NCI-H187 (cell line): Measurements from ENCODE around the gene PLXNB2.
"Not testable (repeated sequence)": the region's sequence is repeated elsewhere in the genome, so short reads cannot be mapped to it uniquely, and the experiment has no call there.

Source experiments
- DNase-seq, 2 experiments: peaks; one replicate each; lab custom pipeline; 2025; lab: John Stamatoyannopoulos, UW

The PLXNB2 gene, protein sequence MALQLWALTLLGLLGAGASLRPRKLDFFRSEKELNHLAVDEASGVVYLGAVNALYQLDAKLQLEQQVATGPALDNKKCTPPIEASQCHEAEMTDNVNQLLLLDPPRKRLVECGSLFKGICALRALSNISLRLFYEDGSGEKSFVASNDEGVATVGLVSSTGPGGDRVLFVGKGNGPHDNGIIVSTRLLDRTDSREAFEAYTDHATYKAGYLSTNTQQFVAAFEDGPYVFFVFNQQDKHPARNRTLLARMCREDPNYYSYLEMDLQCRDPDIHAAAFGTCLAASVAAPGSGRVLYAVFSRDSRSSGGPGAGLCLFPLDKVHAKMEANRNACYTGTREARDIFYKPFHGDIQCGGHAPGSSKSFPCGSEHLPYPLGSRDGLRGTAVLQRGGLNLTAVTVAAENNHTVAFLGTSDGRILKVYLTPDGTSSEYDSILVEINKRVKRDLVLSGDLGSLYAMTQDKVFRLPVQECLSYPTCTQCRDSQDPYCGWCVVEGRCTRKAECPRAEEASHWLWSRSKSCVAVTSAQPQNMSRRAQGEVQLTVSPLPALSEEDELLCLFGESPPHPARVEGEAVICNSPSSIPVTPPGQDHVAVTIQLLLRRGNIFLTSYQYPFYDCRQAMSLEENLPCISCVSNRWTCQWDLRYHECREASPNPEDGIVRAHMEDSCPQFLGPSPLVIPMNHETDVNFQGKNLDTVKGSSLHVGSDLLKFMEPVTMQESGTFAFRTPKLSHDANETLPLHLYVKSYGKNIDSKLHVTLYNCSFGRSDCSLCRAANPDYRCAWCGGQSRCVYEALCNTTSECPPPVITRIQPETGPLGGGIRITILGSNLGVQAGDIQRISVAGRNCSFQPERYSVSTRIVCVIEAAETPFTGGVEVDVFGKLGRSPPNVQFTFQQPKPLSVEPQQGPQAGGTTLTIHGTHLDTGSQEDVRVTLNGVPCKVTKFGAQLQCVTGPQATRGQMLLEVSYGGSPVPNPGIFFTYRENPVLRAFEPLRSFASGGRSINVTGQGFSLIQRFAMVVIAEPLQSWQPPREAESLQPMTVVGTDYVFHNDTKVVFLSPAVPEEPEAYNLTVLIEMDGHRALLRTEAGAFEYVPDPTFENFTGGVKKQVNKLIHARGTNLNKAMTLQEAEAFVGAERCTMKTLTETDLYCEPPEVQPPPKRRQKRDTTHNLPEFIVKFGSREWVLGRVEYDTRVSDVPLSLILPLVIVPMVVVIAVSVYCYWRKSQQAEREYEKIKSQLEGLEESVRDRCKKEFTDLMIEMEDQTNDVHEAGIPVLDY (N-terminal part only)

DNA sequence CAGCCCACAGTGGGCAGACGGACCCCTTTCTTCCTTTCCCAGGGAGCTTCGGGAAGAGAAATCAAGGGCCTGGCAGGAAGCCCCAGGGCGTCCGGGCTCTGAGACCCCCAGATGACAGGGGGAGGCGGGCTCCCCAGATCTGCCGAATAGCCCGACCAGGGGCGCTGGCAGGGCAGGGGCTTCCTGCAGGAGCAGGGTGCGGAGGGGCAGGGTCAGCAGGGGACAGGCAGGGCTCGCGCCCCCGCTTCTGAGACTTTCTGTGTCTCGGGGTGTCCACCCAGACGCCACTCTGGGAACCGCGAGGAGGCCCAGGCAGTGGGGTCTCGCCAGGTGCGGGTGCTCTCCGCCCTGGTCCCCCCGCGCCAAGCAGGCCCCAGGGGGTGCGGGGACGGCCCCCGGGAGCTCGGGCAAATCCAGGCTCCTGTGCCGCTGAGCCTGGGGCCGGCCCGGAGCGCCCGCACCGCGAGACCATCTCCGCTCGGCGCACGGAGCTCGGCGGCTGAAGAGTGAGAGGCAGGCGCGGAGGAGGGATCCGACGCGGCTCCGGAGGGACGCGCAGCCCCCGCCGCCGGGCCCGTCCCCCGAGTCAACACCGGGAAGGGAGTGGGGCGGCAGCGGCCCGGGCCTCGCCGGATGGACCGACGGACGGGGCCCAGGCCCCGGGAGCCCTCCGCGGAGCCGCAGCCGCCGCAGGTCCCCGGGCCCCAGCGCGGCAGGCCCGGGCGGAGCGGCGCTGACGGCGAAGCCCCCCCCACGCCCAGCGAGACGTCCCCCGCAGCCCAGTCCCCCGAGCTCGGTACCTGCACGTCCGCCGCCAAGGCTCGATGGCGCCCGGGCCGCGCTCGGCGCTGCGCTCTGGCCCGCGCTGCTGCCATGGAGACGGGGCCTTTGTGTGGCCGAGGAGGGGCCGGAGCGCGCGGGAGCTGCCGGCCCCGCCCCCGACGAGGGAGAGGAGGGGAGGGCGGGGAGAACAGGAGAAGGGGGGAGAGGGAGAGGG is at the start of gene PLXNB2:
Gene PLXNB2, minus strand, starts transcription at position 894 of the 997 bp plus-strand sequence. CDS start 17,062 bp downstream, outside the sequence.
- DNase-seq, result peak; percentile 8 to 26

DNA sequence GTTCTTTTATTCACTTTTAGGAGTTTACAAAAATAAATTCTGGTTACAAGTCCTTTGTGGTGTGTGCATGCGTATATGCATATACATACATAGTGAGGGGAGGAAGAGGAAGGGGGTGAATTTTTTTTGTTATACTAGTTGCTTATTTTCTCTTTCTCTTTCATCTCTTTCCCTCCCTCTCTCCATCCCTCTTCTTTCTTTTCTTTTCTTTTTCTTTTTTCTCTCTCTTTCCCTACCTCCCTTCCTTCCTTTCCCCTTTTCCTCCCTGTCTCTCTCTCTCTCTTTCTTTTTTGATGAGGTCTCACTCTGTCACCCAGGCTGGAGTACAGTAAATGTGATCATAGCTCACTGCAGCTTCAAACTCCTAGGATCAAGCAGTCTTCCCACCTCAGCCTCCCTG is 49.8 kb upstream of the PLXNB2 start:
- no peak for DNase-seq

DNA sequence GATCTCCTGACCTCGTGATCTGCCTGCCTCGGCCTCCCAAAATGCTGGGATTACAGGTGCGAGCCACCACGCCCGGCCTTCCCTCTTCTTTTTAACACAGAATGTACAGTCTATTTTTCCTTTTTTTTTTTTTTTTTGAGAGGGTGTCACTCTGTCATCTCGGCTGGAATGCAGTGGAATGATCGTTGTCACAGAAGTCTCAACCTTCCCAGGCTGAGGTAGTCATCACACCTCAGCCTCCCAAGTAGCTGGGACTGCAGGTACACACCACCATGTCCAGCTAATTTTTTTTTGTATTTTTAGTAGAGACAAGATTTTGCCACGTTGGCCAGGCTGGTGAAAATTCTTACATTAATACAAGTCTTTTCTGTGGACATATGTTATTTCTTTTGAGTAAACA is 48.7 kb upstream of the PLXNB2 start:
- DNase-seq, result no peak

DNA sequence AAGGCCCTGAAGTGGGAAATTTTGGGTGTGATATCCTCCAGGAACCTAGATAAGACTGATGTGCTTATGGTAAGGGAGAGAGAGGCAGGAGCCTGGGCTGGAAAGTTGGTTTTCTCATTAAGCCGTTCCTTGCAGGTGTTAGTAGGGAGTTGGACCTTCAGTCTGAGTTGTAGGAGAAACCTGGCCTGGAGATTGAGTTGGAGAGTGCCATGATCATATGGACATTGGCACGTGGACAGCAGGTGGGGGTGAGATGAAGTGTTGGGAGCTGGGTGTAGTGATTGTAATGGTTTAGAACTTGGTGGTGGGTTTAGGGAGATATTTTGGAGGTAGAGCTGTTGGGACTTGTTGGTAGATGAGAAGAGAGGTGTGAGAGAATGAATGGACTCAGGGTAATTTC is 40.6 kb upstream of the PLXNB2 start:
- no peak for DNase-seq

DNA sequence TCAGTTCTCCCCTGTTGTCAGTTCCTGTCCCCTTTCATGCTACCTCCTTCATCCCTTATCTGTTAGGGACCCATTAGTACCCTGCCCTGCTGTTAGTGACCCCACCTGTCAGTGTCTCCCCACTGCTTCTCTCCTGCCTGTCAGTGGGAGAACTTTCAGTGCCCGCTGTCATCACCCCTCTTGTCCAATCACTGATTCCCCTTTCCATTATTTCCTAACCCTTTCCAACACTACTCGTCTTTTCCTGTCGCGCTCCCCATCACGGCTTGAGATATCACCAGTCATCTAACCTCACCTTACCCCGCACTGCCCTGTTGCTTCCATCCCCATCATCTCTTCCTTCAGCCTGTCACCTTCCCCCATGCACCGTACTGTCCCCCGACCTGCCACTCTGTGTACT is 39.7 kb upstream of the PLXNB2 start:
- no peak for DNase-seq

DNA sequence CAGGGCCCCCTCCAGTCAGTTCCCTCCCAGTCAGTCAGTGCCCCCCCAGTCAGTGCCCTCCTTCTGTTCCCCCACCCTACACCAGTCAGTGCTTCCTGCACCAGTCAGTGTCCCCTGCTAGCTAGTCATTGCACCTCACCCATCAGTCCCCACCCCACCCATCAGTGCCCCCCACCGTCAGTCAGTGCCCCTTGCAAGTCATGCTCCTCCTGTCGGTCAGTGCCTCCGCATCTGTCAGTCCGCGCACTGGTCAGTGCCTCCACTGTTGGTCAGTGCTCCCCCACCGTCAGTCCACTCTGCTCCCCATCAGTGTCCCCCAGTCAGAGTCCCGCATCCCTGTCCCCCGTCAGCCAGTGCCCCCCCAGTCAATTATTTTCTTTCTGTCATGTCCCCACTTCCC is 39.0 kb upstream of the PLXNB2 start:
- no peak for DNase-seq

DNA sequence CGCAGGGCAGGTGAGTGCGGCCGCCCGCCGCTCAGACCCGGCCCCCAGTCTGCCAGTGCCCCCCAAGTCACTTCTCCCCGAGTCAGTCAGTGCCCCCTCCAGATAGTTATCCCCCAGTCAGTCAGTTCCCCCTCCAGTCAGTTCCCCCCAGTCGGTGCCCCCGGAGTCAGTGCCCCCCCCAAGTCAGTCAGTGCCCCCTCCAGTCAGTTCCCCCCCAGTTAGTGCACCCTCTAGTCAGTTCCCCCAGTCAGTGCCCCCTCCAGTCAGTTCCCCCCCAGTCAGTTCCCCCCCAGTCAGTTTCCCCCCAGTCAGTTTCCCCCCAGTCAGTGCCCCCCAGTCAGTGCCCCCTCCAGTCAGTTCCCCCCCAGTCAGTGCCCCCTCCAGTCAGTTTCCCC is 36.1 kb upstream of the PLXNB2 start:
- no peak for DNase-seq

DNA sequence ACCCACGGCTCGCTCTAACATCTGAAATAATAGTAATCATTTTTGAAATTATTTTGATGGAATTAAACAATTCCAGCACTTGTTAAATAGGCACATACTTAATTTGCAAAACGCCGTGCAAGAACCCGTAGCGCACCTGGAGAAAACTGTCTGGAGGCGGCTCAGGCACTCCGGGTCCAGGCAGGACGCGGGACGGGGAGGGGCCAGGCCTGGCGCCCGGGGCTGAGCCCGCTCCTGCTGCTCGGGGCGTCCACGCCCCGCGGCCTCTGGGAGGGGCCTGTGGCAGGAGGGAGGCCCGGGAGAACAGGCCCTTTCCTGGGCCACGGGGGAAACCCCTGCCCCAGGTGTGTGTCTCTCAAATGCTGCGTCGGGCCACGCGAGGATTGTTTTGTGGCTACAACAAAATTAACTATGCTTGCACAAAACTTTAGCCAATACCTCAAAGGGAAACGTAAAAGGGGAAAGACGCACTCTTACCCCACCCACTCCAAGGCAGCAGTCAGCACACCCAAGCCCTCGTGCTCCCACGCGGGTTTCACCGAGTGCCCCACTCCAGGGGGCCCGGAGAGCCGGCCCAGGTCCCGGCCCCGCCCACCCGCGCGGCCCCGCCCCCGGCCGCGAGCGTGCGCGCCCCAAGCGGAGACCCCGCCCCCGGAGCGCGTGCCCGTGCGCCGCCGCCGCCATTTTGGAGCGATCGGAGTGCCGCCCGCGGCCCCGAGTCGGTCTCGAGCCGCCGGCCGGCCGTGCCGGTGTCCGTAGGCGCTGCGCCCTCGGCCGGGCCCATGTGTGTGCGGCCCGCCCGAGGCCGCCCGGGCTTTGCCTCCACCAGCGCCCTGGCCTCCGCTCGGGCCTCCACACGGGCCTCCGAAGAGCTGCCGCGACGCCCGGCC is 35.5 kb upstream of the PLXNB2 start, which contains the start of gene PPP6R2:
Gene PPP6R2, plus strand, starts transcription at position 677 of the 890 bp plus-strand sequence. CDS start 50,582 bp downstream, outside the sequence.
- DNase-seq, result no peak

DNA sequence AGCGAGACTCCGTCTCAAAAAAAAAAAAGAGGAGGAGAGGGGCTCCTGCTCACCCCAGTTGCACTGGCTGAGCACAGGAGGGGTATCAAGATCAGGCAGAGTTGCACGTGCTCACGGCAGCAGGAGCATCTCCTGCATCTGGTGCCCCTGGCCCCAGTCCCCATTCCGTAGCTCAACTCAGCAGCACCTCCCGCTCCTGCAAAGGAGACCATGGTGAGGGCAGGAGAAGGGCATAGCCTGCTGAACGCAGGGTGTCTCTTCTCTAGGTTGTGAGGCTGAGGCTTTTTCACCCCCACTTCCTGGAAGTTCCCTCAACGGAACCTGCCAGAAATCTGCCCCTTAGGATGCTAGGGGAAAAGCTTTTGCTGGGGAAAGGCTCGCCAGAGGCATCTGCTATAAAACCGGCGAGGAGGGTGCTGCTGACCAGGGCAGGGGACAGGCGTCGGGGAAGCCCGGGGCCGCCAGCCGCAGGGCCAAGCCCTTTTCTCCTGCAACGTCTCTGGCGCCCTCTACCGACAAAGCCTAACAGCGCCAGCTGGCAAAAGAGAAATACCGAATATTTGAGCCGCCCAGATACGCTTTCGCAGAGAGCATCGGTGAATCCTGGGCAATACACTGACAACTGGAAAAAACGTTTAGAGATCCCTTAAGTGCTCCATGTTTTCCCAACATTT is 34.7 kb upstream of the PLXNB2 start:
- no peak for DNase-seq

DNA sequence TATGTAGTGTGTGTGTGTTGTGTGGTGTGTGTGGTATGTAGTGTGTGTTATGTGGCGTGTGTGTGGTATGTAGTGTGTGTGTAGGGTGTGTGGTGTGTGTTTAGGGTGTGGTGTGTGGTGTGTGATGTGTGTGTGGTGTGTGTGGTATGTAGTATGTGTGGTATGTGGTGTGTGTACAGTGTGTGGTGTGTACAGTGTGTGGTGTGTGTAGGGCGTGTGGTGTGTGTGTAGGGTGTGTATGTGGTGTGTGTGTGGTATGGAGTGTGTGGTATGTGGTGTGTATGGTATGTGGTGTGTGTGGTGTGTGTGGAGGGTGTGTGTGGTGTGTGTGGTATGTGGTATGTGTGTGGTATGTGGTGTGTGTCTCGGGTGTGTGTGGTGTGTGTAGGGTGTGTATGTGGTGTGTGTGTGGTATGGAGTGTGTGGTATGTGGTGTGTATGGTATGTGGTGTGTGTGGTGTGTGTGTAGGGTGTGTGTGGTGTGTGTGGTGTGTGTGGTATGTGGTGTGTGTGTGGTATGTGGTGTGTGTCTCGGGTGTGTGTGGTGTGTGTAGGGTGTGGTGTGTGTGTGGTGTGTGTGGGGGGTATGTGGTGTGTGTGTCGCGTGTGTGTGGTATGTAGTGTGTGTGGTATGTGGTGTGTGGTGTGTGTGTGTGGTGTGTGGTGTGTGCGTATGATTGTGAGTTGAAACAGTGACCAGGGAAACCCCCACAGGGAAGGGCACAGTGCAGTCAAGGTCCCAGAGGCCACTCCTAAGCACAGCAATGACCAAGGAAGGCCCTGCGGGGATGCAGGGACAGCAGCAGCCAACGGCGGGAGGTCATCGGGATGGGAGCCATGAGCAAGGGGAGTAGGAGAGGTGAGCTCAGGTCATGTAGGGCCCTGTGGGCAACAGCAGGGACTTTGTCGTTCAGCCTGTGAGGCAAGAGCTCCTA is 32.8 kb upstream of the PLXNB2 start:
- DNase-seq, result no peak

DNA sequence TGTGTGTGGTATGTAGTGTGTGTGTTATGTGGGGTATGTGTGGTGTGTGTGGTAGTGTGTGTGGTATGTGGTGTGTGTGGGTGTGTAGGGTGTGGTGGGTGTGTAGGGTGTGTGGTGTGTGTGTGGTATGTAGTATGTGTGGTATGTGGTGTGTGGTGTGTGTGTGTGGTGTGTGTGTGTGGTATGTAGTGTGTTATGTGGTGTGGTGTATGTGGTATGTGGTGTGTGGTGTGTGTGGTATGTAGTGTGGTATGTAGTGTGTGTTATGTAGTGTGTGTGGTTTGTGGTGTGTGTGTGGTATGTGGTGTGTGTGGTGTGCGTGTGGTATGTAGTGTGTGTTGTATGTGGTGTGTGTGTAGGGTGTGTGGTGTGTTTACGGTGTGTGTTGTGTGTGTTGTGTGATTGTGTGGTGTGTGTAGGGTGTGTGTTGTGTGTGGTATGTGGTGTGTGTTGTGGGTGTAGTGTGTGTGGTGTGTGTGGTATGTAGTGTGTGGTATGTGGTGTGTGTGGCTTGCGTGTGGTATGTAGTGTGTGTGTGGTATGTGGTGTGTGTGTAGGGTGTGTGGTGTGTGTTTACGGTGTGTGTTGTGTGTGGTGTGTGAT is 31.5 kb upstream of the PLXNB2 start:
- DNase-seq, result no peak

DNA sequence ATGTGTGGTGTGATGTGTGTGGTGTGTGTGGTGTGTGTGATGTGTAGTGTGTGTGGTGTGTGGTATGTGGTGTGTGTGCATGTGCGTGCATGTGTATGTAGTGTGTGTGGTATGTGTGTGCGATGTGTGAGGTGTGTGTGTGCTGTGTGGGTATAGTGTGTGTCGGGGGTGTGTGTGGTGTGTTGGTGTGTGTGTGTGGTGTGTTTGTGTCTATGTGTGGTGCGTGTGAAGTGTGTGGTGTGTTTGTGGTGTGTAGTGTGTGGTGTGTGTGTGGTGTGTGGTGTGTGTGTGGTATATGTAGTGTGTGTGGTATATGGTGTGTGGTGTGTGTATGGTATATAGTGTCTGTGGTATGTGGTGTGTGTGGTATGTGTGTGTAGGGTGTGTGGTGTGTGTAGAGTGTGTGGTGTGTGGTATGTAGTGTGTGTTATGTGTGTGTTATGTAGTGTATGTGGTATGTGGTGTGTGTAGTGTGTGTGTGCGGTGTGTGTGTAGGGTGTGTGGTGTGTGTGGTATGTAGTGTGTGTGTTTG is 30.7 kb upstream of the PLXNB2 start:
- DNase-seq, result no peak

DNA sequence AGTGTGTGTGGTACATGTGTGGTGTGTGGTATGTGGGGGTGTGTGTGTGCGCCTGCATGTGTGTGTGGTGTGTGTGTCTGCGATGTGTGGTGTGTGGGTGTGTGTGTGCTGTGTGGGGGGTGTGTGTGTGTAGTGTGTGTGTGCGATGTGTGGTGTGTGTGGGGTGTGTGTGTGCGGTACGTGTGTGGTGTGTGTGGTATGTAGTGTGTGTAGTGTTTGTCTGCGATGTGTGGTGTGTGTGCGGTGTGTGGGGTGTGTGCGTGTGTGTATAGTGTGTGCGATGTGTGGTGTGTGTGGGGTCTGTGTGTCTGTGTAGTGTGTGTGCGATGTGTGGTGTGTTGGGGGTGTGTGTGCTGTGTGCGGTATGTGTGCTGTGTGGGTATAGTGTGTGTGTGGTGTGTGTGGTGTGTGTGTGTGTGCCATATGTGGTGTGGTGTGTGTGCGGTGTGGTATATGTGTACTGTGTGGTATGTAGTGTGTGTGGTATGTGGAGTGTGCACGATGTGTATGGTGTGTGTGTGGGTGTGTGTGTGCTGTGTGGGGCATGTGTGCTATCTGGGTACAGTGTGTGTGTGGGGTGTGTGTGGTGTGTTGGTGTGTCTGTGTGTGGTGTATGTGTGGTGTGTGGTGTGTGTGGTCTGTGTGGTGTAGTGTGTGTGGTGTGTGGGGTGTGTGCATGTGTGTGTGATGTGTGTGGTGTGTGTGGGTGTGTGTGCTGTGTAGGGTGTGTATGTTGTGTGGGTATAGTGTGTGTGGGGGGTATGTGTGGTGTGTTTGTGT is 30.0 kb upstream of the PLXNB2 start:
- DNase-seq, result no peak

DNA sequence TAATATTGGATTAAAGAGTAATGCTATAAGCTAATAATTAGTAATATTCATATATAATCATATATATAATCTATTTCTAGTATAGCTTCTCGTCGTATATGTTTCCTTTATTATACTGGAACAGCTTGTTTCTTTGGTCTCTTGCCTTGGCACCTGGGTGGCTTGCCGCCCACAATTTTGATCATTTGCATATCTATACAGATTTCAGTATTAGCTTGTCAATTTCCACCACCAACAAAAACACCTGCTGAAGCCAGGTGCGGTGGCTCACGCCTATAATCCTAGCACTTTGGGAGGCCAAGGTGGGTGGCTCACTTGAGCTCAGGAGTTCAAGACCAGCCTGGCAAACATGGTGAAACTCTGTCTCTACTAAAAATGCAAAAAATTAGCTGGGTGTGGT is 27.0 kb upstream of the PLXNB2 start:
- not testable (repeated sequence) for DNase-seq

DNA sequence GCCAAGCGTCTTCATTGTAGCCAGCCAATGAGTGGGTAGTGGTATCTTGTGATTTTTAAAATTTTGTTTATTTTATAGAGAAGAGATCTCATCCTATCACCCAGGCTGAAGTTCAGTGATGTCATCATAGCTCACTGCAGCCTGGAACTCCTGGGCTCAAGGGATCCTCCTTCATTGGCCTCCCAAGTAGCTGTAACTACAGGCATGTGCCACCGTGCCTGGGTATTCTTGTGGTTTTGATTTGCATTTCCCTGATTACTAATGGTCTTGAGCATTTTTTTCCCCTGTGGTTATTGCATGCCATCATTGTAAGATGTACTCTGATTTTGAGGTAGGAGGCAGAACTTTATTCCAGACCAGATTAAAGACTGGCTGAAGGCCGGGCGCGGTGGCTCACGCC is 21.8 kb upstream of the PLXNB2 start:
- DNase-seq, result no peak

DNA sequence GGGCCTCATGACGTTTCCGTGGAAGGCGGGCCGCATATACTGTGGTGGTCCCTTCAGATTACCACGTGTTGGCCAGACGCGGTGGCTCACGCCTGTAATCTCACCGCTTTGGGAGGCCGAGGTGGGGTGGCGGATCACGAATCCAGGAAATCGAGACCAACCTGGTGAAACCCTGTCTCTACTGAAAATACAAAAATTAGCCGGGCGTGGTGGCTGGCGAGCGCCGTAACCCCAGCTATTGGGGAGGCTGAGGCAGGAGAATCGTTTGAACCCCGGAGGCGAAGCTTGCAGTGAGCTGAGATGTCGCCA is 20.2 kb upstream of the PLXNB2 start:
- no peak for DNase-seq
